Ramos (cell line): ENCODE results near the gene SLC27A5.
"Not testable (repeated sequence)": the region's sequence is repeated elsewhere in the genome, so short reads cannot be mapped to it uniquely, and the experiment has no call there.

Source experiments
- in situ Hi-C: fragments of 300-500 bp; cut with MboI; formaldehyde crosslinking; loops from one replicate; pipeline ENCODE4 v1.14.3; 2022; ENCODE audit warnings: low sequenced_read_pairs; ENCODE audit not compliant: unreplicated experiment

The SLC27A5 gene

DNA sequence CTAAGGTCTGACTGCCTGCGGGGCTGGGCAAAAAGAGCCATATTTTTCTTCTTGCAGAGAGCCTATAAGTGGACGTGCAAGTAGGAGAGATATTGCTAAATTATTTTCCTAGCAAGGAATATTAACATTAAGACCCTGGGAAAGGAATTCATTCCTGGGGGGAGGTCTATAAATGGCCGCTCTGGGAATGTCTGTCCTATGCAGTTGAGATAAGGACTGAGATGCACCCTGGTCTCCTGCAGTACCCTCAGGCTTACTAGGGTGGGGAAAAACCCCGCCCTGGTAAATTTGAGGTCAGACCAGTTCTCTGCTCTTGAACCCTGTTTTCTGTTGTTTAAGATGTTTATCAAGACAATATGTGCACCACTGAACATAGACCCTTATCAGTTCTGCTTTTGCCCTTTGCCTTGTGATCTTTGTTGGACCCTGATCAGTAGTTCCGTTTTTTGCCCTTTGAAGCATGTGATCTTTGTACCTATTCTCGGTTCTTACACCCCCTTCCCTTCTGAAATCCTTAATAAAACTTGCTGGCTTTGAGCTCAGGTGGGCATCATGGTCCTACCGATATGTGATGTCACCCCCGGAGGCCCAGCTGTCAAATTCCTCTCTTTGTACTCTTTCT lies 4.1 kb downstream of the SLC27A5 start:
- in situ Hi-C loops: not testable (repeated sequence)

DNA sequence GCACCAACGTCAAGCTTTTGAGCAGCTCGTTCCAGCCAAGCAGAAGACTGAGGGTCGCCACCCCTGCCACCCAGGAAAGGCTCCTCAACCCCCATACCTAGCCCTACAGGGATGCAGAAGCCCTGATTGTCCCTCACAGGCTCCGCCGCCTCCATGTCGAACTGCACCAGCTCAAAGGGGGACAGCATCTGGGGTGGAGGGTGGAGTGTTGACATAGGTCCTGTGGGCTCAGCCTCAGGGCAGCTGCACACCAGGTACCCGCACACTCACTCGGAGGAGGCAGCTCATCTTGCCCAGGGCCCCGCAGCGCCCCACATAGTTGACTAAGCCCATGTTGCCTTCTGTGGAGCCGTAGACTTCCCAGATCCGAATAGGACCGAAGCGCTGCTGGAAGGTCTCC lies 11.6 kb downstream of the SLC27A5 start:
- in situ Hi-C loops: no loop called here

DNA sequence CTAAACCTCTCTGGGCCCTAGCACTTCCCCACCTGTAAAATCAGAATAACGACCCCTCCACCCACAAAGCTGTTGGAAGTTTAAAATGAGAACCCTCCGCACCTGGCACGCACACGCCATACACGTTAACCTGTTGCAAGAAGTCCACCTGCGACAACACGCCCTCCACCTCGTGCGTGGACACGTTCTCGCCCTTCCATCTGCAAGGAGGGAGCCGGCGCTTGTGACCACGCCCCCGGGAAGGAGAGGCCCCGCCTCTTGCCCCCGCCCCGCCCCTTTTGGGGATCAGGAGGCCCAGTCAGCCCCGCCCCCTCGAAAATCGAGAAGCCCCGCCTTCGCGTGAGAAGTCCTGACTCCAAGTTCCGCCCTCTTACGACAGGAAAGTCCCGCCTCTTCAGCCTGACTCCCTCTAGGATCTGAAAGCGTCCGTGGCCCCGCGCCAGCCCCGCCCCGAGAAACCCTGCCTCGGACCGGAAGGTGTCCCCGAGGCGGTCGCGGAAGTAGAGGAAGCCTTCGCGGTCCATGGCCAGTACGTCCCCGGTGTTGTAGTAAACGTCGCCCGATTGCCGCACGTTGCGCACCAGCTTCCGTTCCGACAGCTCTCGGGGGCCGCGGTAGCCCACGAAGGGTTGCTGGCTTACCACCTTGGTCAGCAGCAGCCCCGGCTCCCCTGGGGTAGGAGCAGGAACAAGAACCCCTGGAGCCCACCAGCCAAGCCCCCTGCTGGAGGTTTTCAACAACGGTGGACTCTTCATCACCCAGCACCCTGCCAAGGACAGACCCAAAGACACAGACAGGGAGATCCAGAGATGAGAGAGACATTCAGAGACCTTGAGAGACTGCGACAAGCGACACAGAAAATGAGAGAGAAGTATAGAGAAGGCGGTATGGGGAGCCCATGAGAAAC lies 12.5 kb downstream of the SLC27A5 start:
- in situ Hi-C loops: no loop called here

DNA sequence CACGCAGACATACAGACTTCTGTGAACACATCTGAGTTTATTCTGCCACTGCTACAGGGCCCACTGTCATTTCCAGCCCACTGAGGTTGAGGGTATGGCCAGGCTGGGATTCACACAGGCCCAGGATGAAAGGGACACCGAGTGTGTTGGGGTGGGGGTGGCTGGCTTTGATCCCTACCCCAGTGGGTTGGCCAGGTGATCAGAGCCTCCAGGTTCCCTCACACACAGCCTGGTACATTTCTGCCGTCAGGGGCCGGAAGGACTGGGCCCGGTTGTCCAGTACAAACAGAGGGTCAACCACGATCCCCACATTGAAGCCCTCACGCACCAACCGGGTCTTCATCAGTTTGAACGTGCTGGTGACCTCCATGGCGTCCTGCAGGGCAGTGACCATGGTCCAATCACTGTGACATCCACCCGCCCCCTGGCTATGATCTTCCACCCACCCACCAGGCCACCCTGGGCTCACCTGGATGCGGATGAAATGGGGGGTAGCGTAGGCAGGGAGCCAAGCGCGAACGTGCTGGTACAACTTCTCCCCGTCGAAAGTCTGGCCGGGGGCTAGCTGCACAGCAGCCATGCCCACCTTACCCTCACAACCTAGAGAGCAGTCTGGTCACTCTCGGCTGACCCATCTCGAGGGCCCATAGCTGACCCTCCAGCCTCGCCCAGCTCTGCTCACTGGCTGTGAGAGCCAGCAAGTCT lies 13.3 kb downstream of the SLC27A5 start:
- in situ Hi-C loops: no loop called here

DNA sequence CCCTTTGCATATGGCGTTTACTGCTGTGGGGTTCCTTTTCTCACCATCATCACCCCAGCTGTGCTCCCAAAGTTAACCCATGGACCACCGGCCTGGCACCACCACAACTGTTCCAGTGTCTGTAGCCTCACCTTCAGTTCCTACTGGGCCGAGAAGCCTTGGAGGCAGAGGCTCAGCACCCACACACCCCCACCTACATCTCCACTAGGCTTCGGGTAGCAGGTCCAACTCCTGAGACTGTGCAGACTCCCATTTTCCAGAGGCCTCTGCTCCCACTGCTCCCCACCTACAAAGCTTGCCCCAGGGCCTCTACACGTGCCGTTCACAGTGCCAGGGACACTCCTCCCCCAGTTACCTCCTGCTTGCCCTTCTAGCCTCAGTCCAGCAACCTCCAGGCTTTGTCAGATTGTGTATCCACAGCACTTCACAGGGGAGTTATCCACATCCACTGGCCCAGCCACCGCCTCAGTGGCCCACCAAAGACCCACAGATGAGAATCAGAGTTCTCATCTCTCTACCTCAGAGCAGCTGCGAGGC lies 14.1 kb downstream of the SLC27A5 start:
- in situ Hi-C loops: no loop called here

DNA sequence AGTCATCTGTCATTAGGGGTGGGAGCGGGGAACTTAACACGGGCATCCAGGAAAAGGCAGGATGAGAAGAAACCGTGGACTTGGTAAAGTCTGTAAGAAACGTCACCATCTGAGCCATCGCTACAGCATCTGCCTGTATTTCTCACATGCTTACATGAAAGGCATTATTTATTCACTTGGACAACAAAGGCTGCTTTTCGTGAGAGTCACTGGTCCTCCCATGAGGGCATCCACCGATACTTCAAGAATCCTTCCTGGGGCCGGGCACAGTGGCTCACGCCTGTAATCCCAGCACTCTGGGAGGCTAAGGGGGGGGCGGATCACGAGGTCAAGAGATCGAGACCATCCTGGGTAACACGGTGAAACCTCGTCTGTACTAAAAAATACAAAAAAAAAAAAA lies 19.5 kb downstream of the SLC27A5 start:
- in situ Hi-C loops: no loop called here

GRCh38 chr19:58491393-58491792 lies 20.4 kb downstream of the SLC27A5 start:
- in situ Hi-C loops: no loop called here

DNA sequence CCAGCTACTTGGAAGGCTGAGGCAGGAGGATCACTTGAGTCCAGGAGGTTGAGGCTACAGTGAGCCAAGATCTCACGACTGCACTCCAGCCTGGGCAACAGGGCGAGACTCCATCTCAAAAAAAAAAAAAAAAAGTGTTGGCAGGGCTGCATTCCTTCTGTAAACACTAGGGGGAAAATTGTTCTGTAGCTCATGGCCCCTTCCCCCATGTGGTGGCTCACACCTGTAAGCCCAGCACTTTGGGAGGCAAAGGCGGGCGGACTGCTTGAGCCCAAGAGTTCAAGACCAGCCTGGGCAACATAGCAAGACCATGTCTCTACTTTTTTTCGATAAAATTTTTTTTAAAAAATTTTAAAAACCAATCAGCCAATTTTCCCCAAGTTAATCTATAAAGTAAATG lies 27.4 kb downstream of the SLC27A5 start:
- in situ Hi-C loops: not testable (repeated sequence)

GRCh38 chr19:58483776-58484175 lies 28.0 kb downstream of the SLC27A5 start:
- in situ Hi-C loops: no loop called here

GRCh38 chr19:58482372-58482771 lies 29.4 kb downstream of the SLC27A5 start:
- in situ Hi-C loops: no loop called here

GRCh38 chr19:58480831-58481230 lies 31.0 kb downstream of the SLC27A5 start:
- in situ Hi-C loops: no loop called here

- in situ Hi-C loops: no loop called here
These were observed 31.3 kb downstream of the SLC27A5 start for GRCh38 chr19:58480481-58480830.

- in situ Hi-C loops: no loop called here
These were observed 31.9 kb downstream of the SLC27A5 start for GRCh38 chr19:58479736-58480480.

GRCh38 chr19:58479303-58479702 lies 32.5 kb downstream of the SLC27A5 start:
- in situ Hi-C loops: no loop called here

GRCh38 chr19:58477871-58478270 lies 33.9 kb downstream of the SLC27A5 start:
- in situ Hi-C loops: no loop called here

GRCh38 chr19:58477130-58477529 lies 34.7 kb downstream of the SLC27A5 start:
- in situ Hi-C loops: no loop called here

- in situ Hi-C loops: no loop called here
These were observed 35.2 kb downstream of the SLC27A5 start for GRCh38 chr19:58476498-58477015.

DNA sequence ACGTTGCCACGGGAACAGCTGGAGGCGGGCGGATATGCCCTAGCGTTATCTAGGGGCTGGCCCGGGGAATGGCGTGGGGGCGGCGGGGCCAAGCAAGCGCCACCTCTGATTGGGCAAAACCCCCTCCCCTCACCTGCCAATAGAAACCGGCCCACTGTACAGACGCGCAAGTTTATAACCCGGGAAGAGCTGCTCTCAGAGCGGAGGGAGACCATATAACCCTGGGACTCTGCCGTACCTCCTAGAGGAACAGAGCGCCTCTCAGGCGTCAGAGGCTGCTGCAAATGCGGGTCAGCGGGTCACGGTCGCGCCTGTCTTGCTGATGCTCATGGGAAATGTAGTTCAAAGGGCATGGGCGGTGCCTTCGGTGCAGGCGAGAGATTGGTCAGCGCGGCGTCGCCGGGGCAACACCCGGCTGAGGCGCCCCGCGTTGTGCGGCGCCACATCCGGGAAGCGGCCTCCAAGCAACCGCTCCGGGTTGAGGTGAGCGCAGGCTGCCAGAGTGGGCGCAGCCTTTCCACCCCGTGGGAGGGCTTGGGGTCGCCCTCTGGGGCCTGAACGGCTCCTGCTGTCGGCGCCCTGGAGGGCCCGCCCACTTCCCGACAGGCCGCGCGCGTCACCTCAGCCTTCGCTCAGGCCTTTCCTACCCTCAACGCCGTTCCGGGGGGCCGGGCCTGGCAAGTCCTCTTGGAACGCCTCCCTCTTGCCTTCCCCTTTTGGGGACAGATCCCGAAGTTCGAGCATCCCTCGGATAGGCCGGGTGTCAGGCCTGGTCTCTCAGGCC lies 35.9 kb downstream of the SLC27A5 start, which contains the start of gene ZNF446:
Gene ZNF446, plus strand, starts transcription at position 639 of the 784 bp plus-strand sequence. CDS start 867 bp downstream, outside the sequence.
- in situ Hi-C loops: no loop called here
